Liver (tissue), 9 donors: Measurements from ENCODE around the gene CTSE. TPM values are rescaled to one million over a fixed set of nuclear protein-coding genes. Genes with fewer than 3 reads are reported as not detected.

Source experiments
- DNase-seq: peaks from one replicate; pipeline ENCODE4 v3.0.0-alpha.2; 2017; ENCODE audit warnings: low spot score
- H3K27ac ChIP-seq, 2 donors: one replicate each; pipeline ENCODE4 v1.7.0; 2013; ENCODE audit warnings: inconsistent platforms in 2 of 2, low read length in 2 of 2, control low read depth in 1 of 2, low read depth in 1 of 2, mild to moderate bottlenecking in 1 of 2
- H3K27me3 ChIP-seq, 4 donors: one replicate each; pipeline versions ENCODE4 v1.6.1 to v1.7.0; 2013; ENCODE audit warnings: low read length in 3 of 4, inconsistent platforms in 1 of 4, mild to moderate bottlenecking in 1 of 4, moderate library complexity in 1 of 4; ENCODE audit not compliant: control insufficient read depth in 4 of 4, insufficient read depth in 4 of 4
- H3K36me3 ChIP-seq, 4 donors: one replicate each; pipeline versions ENCODE4 v1.6.1 to v1.7.0; 2013; ENCODE audit warnings: low read length in 3 of 4, mild to moderate bottlenecking in 3 of 4, low read depth in 1 of 4, moderate library complexity in 1 of 4; ENCODE audit not compliant: control insufficient read depth in 4 of 4, insufficient read depth in 3 of 4
- H3K4me1 ChIP-seq, 4 donors: one replicate each; pipeline versions ENCODE4 v1.6.1 to v1.7.0; 2013; ENCODE audit warnings: low read length in 3 of 4, mild to moderate bottlenecking in 3 of 4, moderate library complexity in 1 of 4; ENCODE audit not compliant: control insufficient read depth in 4 of 4, insufficient read depth in 4 of 4
- H3K4me3 ChIP-seq, 3 donors: one replicate each; pipeline versions ENCODE4 v1.6.1 to v1.7.0; 2013; ENCODE audit warnings: low read length in 3 of 3, control low read depth in 1 of 3, low read depth in 1 of 3, mild to moderate bottlenecking in 1 of 3
- H3K9ac ChIP-seq, 2 donors: one replicate each; pipeline ENCODE4 v1.7.0; 2013; ENCODE audit warnings: low read length in 2 of 2, mild to moderate bottlenecking in 2 of 2, moderate library complexity in 2 of 2, control low read depth in 1 of 2, low read depth in 1 of 2
- H3K9me3 ChIP-seq, 4 donors: one replicate each; pipeline versions ENCODE4 v1.6.1 to v1.7.0; 2013; ENCODE audit warnings: low read length in 3 of 4; ENCODE audit not compliant: control insufficient read depth in 4 of 4
- EGR1 ChIP-seq, 2 donors: IDR thresholded peaks; 2 replicates each; pipeline ENCODE4 v1.6.1; 2016 to 2018; ENCODE audit warnings: antibody characterized with exemption in 2 of 2, low read depth in 2 of 2
- FOXA1 ChIP-seq: IDR thresholded peaks from 2 replicates; pipeline ENCODE4 v1.6.1; 2016; ENCODE audit warnings: antibody characterized with exemption
- FOXA2 ChIP-seq: IDR thresholded peaks from 2 replicates; pipeline ENCODE4 v1.6.1; 2016; ENCODE audit warnings: antibody characterized with exemption
- GABPA ChIP-seq, 2 donors: IDR thresholded peaks in 1 of 2; conservative IDR thresholded peaks in 1 of 2; 2 replicates each; pipeline ENCODE4 v1.6.1; 2016; ENCODE audit warnings: antibody characterized with exemption in 2 of 2, mild to moderate bottlenecking in 1 of 2, moderate library complexity in 1 of 2
- HNF4A ChIP-seq, 2 donors: conservative IDR thresholded peaks; 2 replicates each; pipeline ENCODE4 v1.6.1; 2016; ENCODE audit warnings: antibody characterized with exemption in 2 of 2, mild to moderate bottlenecking in 2 of 2
- HNF4G ChIP-seq: IDR thresholded peaks from 2 replicates; pipeline ENCODE4 v1.6.1; 2016; ENCODE audit warnings: antibody characterized with exemption
- JUND ChIP-seq, 2 donors: IDR thresholded peaks; 2 replicates each; pipeline ENCODE4 v1.6.1; 2016; ENCODE audit warnings: antibody characterized with exemption in 2 of 2
- NR2F2 ChIP-seq: IDR thresholded peaks from 2 replicates; pipeline ENCODE4 v1.6.1; 2016; ENCODE audit warnings: antibody characterized with exemption
- RAD21 ChIP-seq, 2 donors: IDR thresholded peaks; 2 replicates each; pipeline ENCODE4 v1.6.1; 2016; ENCODE audit warnings: antibody characterized with exemption in 2 of 2, mild to moderate bottlenecking in 2 of 2
- RXRA ChIP-seq, 2 donors: IDR thresholded peaks; 2 replicates each; pipeline ENCODE4 v1.6.1; 2017 to 2018; ENCODE audit warnings: antibody characterized with exemption in 2 of 2, mild to moderate bottlenecking in 1 of 2
- SP1 ChIP-seq: IDR thresholded peaks from 2 replicates; pipeline ENCODE4 v1.6.1; 2018; ENCODE audit warnings: antibody characterized with exemption, mild to moderate bottlenecking
- YY1 ChIP-seq: IDR thresholded peaks from 2 replicates; pipeline ENCODE4 v1.6.1; 2016; ENCODE audit warnings: antibody characterized with exemption, mild to moderate bottlenecking
- WGBS: extraction: QIAGEN DNeasy Blood & Tissue Kit; methylation state at CpG from one replicate; pipeline ENCODE4 v1.1.7; 2013; 5-methylcytosine and 5-hydroxymethylcytosine counted together
- polyA plus RNA-seq, 2 donors: library from polyadenylated mRNA; stranded (reverse) in 1 of 2; unstranded in 1 of 2; fragments of 200-250 nt in 1 of 2; fragments of >200 nt in 1 of 2; fragmentation: Nextera tagmentation in 1 of 2; extraction: Ambion mirVana in 1 of 2; gene quantifications; one replicate each; pipeline versions ENCODE4 v1.2.1 to v1.2.3, GENCODE V29; 2013 to 2015
- total RNA-seq, 2 donors: library from RNA; depleted of rRNA; stranded (reverse); fragments of >200 nt; gene quantifications; one replicate each; pipeline ENCODE4 v1.2.3, GENCODE V29; 2014
- TF ChIP-seq, protein P1 (sequence below): IDR thresholded peaks from 2 replicates; pipeline ENCODE4 v1.6.1; 2016; ENCODE audit warnings: antibody characterized with exemption
- TF ChIP-seq, protein P2 (sequence below): IDR thresholded peaks from 2 replicates; pipeline ENCODE4 v1.6.1; 2016; ENCODE audit warnings: antibody characterized with exemption, mild to moderate bottlenecking
- TF ChIP-seq, protein P3 (sequence below): IDR thresholded peaks from 2 replicates; pipeline ENCODE4 v1.6.1; 2016; ENCODE audit warnings: antibody characterized with exemption
- TF ChIP-seq, protein P4 (sequence below): IDR thresholded peaks from 2 replicates; pipeline ENCODE4 v1.6.1; 2016; ENCODE audit warnings: antibody characterized with exemption
- TF ChIP-seq, protein P5 (sequence below): fragments of 150-350 bp; IDR thresholded peaks from 2 replicates; pipeline ENCODE4 v1.5.1; 2017; ENCODE audit warnings: improper control_type of control experiment, low read depth, low read length; ENCODE audit not compliant: missing input control
- donor health status: healthy.
- donor health status: healthy.
- donor health status: healthy.
- donor health status: healthy.
- donor health status: healthy.

CTSE gene
- total and polyA plus RNA-seq, 4 donors: under 0.01 to 32.8 (median 0.06) TPM

DNA sequence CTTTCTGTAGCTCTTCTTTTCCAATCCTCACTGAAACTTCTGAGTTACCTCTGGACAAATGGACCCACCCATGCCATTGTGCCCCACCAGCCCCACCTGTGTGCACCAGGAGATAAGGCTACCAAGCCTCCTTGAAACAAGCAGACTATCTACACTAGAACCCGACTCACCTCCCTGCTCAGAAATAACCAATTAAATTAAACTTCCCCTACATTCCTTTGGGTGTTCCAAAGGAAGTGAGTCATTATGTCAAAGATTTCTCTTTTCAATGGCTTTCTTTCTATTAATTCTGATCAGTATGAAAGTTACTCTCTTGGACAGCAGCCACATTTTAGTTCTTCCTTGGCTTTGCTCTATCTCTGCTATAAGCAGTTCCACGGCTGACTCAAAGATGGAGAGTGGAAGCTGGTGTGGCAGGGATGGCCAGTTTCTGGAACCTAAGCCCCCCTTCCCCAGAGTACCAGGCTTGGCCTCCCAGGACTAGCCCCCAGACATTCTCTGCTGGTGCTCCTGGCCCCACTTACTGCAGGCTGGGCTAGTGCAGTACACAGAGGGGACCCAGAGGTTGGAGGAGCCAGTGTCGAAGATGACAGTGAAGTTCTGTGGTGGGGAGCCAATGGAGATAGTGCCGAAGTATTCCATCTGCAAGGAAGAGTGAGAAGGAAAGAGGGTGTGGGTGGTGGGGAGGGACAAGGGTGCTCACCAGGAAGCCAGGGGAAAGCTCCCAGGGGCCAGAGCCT is 1.9 kb downstream of the CTSE start:
- Histone ChIP-seq H3K36me3 (no peaks in the 10 kb centered on the region), H3K27me3 (no peaks in the 10 kb centered on the region), H3K9me3 (no peaks in the 10 kb centered on the region), H3K4me3 (no peak overlapping the region), H3K9ac (no peak overlapping the region), H3K4me1 (peaks cover 0 to 4% (median 0%) of the 10 kb centered on the region in 4 donors), H3K27ac (no peak overlapping the region)
- 91% methylated on average over 4 of the region's 4 CpGs for WGBS
- DNase-seq: no peak
- TF ChIP-seq, protein P1, sequence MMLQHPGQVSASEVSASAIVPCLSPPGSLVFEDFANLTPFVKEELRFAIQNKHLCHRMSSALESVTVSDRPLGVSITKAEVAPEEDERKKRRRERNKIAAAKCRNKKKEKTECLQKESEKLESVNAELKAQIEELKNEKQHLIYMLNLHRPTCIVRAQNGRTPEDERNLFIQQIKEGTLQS: no peak
- TF ChIP-seq FOXA1: no peak
- TF ChIP-seq, protein P2, sequence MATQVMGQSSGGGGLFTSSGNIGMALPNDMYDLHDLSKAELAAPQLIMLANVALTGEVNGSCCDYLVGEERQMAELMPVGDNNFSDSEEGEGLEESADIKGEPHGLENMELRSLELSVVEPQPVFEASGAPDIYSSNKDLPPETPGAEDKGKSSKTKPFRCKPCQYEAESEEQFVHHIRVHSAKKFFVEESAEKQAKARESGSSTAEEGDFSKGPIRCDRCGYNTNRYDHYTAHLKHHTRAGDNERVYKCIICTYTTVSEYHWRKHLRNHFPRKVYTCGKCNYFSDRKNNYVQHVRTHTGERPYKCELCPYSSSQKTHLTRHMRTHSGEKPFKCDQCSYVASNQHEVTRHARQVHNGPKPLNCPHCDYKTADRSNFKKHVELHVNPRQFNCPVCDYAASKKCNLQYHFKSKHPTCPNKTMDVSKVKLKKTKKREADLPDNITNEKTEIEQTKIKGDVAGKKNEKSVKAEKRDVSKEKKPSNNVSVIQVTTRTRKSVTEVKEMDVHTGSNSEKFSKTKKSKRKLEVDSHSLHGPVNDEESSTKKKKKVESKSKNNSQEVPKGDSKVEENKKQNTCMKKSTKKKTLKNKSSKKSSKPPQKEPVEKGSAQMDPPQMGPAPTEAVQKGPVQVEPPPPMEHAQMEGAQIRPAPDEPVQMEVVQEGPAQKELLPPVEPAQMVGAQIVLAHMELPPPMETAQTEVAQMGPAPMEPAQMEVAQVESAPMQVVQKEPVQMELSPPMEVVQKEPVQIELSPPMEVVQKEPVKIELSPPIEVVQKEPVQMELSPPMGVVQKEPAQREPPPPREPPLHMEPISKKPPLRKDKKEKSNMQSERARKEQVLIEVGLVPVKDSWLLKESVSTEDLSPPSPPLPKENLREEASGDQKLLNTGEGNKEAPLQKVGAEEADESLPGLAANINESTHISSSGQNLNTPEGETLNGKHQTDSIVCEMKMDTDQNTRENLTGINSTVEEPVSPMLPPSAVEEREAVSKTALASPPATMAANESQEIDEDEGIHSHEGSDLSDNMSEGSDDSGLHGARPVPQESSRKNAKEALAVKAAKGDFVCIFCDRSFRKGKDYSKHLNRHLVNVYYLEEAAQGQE: no peak
- TF ChIP-seq SP1: no peak
- no peak for TF ChIP-seq RXRA (IDR thresholded peaks at IDR 0.05)
- no peak for TF ChIP-seq RAD21 (IDR thresholded peaks at IDR 0.05)
- no peak for TF ChIP-seq NR2F2
- no peak for TF ChIP-seq JUND (IDR thresholded peaks at IDR 0.05)
- no peak for TF ChIP-seq GABPA (IDR thresholded peaks at IDR 0.05 in 1 of 2, conservative IDR thresholded peaks at IDR 0.05 in 1 of 2)
- TF ChIP-seq, protein P3, sequence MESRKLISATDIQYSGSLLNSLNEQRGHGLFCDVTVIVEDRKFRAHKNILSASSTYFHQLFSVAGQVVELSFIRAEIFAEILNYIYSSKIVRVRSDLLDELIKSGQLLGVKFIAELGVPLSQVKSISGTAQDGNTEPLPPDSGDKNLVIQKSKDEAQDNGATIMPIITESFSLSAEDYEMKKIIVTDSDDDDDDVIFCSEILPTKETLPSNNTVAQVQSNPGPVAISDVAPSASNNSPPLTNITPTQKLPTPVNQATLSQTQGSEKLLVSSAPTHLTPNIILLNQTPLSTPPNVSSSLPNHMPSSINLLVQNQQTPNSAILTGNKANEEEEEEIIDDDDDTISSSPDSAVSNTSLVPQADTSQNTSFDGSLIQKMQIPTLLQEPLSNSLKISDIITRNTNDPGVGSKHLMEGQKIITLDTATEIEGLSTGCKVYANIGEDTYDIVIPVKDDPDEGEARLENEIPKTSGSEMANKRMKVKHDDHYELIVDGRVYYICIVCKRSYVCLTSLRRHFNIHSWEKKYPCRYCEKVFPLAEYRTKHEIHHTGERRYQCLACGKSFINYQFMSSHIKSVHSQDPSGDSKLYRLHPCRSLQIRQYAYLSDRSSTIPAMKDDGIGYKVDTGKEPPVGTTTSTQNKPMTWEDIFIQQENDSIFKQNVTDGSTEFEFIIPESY: no peak
- TF ChIP-seq, protein P4, sequence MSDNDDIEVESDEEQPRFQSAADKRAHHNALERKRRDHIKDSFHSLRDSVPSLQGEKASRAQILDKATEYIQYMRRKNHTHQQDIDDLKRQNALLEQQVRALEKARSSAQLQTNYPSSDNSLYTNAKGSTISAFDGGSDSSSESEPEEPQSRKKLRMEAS: no peak

DNA sequence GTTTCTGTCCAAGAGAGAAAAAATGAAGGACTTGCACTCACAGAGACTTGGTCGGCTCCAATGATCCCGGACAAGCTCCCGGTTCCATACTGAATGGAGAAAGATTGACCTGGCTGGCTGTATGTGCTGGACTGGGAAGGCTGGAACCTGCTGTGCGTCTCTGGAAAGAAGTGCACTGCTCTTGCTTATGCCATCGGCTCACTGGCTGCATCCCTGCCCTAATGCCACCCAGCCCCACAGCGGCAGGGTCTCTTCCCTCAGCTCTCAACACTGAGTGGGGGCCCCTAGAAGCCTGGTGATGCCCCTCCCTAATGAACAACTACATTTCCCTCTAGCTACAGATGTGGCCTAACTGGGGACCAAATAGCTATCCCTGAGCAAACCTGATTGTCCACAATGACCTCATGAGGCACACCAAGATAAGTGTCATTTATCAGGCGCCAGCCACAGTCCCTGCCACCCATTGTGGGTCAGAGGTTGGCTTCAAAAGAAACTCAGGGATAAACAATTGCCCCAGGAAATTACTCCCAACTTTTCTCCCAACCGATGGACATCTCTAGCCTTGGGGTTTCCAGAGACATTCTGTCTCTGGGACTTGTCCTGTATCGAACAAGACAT is 2.6 kb downstream of the CTSE start:
- Histone ChIP-seq H3K27ac (no peak overlapping the region), H3K9ac (no peak overlapping the region), H3K4me1 (peaks cover 0 to 4% (median 0%) of the 10 kb centered on the region in 4 donors), H3K27me3 (no peaks in the 10 kb centered on the region), H3K4me3 (no peak overlapping the region), H3K36me3 (no peaks in the 10 kb centered on the region), H3K9me3 (no peaks in the 10 kb centered on the region)
- DNase-seq: no peak
- WGBS: 95% methylated on average over 9 of the region's 9 CpGs
- no peak for TF ChIP-seq RXRA (IDR thresholded peaks at IDR 0.05)
- no peak for TF ChIP-seq HNF4A (conservative IDR thresholded peaks at IDR 0.05)
- TF ChIP-seq, protein P1: no peak
- TF ChIP-seq FOXA1: no peak
- TF ChIP-seq YY1: no peak
- TF ChIP-seq SP1: no peak
- no peak for TF ChIP-seq GABPA (IDR thresholded peaks at IDR 0.05 in 1 of 2, conservative IDR thresholded peaks at IDR 0.05 in 1 of 2)
- TF ChIP-seq, protein P3: no peak
- TF ChIP-seq HNF4G: no peak
- no peak for TF ChIP-seq EGR1 (IDR thresholded peaks at IDR 0.05; ENCODE audit: low read depth in 2 of 2)
- TF ChIP-seq, protein P5, sequence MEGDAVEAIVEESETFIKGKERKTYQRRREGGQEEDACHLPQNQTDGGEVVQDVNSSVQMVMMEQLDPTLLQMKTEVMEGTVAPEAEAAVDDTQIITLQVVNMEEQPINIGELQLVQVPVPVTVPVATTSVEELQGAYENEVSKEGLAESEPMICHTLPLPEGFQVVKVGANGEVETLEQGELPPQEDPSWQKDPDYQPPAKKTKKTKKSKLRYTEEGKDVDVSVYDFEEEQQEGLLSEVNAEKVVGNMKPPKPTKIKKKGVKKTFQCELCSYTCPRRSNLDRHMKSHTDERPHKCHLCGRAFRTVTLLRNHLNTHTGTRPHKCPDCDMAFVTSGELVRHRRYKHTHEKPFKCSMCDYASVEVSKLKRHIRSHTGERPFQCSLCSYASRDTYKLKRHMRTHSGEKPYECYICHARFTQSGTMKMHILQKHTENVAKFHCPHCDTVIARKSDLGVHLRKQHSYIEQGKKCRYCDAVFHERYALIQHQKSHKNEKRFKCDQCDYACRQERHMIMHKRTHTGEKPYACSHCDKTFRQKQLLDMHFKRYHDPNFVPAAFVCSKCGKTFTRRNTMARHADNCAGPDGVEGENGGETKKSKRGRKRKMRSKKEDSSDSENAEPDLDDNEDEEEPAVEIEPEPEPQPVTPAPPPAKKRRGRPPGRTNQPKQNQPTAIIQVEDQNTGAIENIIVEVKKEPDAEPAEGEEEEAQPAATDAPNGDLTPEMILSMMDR: no peak
- no peak for TF ChIP-seq RAD21 (IDR thresholded peaks at IDR 0.05)
- TF ChIP-seq FOXA2: no peak
